ENCODE measurements around the gene PAX7.

GRCh38 chr1:18781031-18781430 is 150.4 kb downstream of the PAX7 start:
- TF ChIP-seq POLR2A (IDR thresholded peaks at IDR 0.05; ENCODE audit: low read length) (no peak), GATA1 (IDR thresholded peaks at IDR 0.05; ENCODE audit: low read depth, low read length) (no peak)

Measured in erythroblast (primary cell).